GM21515 (cell line): ENCODE data around the gene COL16A1.

Experiments
- ATAC-seq: cut with Tn5 transposase; IDR thresholded peaks from one replicate; pipeline ENCODE4 v1.9.1; 2021; ENCODE audit not compliant: unreplicated experiment

COL16A1 gene

DNA sequence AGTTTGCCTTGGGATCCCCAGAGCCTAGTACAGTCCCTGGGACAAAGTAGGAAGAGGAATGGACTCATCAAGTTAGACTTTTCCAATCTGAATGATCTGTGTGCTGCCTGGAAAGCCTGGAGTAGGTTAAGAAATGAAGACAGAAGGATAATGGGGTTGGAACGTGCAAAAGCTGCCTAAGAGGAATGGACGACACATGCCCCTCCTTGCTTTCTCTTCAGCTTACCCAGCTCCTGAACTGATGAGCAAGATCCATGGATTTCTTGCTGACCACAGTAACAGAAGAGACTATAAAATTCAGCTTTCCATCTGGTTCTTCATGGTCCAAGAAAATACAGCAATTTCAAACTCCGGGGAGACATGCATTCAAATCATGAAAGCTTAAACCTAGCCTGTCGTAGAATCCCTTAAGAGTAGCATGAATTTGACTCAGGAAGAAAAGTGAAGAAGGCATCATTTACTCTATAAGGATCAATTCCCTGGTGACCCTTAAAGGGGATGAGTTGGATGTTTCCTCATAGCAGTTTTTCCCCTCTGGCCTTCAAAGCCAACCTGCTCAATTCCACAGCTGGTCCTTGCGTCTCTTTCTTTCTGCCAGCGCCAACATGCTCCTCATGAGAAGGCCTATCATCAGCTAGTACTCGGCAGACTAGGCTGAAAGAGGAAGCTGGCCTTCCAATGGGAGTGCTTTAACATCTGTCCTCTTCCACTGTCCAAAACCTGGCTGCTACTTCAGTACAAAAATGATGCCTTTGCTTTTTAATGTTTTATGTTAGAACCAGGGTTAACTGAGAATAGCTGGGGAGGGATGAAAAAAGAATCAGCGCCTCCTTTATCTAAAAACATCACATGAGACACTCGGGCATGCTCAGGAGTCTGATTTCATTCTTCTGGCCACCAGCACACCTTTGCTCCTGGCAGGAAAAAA lies 53.4 kb downstream of the COL16A1 start:
- no peak for ATAC-seq

DNA sequence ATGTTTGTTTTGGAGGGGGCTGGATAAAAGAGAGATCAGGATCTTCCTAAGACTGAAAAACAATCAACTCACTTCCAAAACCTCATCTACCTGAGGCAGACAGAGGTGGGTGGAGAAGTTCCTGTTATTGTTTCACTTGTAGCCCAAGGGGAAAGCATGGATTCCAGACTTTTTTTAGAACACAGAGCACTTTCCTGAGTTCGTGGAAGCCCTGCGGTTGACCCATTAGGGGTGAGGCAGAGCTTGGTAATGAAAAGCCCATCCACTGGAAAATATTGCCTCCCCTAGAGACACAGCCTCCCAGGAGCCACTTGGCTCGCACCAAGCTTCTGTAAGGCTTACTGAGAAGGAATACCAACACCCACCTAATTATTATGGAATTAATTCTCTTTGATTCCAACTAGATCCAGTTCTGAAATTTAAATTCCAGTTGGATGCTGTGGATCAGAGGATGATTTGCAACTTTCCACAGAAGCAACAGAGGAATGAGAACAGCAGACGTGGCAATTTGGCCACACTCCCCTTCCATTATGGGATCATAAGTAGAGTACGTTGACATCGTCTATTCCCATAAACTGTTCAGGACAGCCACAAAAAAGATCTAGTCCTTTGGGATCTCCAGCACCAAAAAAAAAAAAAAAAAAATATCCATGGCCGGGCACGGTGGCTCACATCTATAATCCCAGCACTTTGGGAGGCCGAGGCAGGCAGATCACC lies 55.0 kb downstream of the COL16A1 start:
- ATAC-seq, result no peak

DNA sequence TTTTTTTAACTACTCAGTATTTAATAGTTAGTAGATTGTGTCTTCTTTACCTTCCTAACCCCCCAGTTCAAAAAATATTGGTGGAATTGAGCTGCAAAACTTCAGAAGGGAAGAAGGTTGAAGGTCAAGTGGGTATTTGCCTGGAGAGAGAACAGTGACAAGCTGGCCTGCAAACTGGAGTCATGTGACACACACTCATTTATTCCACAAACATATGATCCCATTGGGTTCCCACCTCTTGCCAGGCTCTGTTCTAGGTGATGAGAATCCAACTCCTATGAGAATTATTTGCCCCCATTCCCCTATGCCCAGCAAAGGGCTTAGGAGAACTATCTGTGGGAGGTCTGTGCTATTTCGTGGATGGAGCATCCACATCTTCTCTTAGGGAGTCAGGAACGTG lies 55.6 kb downstream of the COL16A1 start:
- ATAC-seq, result no peak

DNA sequence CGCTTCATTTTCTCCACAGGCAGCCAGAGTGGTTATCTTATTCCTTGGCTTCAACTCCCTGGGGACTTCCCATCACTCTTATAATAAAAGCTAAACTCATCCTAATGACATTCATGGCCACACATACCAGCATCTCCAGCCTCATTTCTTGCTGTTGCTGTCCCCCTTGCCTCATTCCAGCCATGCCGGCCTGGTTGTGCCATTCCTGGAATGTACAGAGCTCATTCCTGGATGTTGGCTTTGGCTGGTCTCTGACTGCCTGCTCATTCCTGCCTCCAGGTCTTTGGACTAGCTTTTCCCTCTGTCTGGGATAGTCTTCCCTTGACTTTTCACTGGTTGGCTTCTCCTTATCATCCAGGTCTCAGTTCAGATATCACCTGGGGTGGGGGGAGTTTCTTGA lies 56.7 kb downstream of the COL16A1 start:
- no peak for ATAC-seq

DNA sequence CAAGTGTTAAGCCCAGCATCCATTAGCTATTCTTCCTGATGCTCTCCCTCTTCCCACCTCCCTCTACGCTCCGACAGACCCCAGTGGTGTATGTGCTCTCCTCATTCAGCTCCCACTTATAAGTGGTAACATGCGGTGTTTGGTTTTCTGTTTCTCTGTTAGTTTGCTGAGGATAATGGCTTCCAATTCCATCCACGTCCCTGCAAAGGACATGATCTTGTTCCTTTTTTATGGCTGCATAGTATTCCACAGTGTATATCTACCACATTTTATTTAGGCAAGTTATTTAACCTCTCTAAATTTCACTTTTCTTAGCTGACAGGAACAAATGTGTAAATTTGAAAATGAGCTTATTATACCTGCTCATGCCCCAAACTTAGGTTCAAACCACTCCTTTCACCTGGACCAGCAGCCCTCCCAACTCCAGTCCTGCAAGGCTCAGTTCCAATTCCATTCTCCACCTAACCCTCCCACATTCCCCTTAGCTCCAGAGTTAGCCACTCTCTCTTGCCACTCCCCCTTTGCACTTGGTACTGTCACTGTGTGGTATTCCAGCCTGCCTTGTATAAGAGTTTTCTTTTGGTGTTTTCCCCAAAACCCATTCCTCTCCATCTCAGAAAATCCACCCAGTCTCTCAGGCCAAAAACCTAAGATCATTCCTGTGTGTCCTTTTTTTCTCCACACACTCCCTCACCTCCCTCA lies 57.4 kb downstream of the COL16A1 start:
- no peak for ATAC-seq

DNA sequence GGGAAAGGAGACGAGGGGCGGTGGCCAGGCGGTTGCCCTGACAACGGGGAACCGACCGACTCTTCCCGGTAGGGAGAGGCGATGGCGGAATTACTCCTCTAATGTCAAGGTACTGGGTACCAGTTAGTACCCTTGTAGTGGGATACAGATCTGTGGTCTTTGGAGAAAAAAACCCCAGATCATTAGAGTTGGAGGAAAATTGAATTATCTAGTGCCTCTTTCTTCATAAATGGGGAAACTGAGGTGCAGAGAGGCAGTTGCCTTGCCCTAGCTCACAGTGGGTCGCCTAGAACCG lies 58.6 kb downstream of the COL16A1 start:
- no peak for ATAC-seq

DNA sequence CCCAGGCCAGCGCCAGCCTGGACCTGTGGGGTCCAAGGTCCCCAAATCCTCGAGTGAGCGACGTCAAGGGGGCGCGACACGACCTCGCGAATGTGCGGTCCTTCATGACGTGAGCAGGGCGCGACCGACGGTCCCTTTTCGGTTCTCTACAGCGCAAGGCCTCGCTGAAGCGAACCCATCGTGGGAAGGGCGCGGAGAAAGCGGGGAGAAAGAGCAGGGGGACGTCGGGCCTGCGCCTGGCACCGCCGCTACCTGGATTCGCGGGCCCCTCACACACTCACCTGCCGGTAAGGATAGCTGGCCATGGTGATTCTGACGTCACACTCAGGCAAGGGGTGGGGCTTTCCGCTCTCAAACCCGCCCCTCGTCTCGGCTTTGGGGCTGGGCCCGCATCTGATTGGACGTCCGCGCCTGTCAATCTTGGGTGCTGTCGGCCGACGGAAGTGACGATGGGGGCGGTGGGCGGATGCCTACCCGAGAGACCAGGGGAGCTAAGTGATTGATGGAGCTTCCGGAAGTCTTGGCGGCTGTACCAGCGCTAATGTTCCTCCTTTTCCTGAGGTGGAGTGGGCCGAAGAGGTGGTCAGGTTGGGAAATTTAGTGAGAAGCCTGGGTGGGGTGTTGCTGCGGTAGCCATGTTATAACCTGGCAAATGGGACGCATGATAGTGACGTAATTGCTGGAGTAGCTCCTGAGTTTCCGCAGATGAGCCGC lies 59.1 kb downstream of the COL16A1 start, which contains the start of gene PEF1:
PEF1 (minus strand) TSS at position 317 of the 714 bp plus-strand sequence; CDS start at position 305, 12 bp downstream.
- ATAC-seq, result peak; percentile 93

DNA sequence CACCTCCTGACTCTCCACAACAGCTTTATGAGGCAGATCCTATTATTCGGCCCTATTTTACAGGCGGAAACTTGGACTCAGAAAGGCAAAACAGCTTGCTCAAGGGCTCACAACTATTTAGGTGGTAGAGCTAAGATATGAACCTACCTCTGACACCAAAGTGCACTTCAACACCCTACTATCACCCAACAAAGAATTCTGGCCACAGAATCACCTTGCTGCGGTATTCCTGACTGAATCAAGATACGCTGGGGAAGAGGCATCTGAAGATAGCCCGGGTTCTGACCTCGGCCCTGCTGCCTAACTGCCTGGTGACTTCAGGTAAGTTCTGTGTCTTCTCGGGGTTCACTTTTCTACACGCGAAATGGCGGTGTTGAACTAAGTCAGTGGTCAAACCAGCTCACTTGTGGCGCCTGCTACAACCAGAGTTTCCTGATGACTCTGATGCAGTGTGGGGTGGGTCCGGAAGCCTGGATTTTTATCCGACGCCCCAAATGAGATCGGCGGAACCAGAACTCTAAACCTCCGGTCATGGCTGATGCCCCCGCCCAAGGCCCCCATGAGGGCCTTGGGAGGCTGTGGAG lies 59.7 kb downstream of the COL16A1 start:
- ATAC-seq, result no peak

DNA sequence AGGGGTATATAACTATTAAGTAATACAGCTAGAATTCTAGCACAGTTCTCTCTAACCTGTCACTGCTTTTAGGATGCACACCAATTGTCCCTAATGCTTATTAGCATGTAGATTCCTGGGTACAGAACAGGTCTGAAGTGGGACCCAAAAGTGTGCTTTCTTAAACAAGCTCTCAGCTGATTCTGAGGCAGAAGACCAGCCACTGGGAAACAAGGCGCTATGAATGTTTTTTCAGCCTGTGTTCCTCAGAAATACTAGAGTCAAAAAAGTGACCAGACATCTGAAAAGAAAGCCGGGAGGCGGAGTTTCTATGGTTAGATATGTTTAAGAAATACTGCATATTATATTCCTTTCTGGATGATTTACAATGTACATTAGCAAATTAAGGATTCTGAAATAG lies 60.9 kb downstream of the COL16A1 start:
- ATAC-seq, result no peak

DNA sequence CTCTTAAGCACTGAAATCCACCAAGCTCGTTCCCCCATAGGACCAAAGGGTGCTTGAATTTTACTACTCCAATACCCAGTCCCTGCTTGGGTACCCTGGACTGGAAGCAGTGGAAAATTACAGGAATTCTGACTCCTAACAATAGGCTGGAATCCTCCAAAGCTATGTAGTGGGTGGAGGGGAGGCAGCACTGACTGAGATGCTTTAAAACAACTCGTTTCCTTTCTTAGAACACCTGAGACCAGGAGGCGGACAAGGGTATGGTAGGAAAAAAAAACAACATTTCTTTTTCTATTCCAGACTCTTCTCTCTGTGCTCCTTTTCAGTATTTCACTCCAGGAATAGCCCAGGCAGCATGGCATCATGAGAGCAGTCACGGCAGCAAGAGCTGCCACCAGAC lies 61.5 kb downstream of the COL16A1 start:
- no peak for ATAC-seq

DNA sequence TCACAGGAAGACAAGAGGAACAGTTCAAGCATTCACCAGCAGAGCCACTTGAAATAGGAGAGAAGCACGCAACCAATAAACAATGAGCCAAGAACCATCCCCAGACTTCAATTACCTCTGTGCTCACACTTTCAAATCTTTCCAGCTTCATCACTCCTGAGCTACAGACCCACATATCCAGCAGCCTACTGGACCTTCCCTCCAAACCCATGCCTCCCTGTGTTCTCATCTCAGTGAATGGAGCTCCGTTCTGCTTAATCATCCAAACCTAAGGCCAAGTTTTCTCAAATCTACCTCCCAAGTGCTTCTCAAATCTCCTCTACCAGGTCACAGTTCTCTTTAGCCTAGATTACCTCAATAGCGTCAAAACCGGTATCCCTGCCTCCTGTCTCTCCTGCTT lies 62.9 kb downstream of the COL16A1 start:
- no peak for ATAC-seq

DNA sequence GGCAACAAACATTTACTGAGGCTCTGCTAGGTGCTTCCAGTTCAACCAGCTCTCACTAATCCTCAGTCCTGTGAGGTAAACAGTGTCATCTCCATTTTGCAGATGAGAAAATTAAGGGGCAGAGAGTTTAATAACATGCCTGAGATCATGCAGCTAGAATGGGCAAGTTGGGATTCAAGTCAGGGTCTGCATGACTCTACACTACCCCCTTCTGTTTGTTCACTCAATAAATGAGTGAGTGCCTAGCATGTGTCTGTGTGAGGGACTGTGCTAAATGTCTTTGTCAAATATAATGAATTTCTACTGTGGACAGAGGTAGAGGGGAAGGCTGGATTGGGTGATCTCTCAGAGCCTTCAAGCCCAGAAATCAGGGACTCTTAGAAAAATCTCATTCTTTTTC lies 63.6 kb downstream of the COL16A1 start:
- ATAC-seq, result no peak

DNA sequence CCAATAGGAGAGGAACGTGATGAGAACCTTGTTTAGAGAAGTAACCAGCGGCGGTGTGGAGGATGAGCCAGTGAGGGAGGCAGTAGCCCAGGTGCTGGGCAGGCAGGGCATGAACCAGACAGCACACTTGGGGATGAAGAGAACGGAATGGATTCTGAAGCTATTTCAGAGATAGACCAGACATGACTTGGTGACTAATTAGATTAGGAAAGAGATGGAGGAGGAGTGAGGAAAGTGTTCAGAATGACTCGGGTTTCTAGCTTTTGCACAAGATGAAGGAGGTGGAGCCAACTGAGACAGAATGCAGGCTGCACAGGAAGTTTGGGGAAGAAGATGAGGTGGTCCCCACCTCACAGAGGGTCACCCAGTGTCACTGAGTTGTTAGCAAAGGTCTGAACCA lies 64.3 kb downstream of the COL16A1 start:
- no peak for ATAC-seq

DNA sequence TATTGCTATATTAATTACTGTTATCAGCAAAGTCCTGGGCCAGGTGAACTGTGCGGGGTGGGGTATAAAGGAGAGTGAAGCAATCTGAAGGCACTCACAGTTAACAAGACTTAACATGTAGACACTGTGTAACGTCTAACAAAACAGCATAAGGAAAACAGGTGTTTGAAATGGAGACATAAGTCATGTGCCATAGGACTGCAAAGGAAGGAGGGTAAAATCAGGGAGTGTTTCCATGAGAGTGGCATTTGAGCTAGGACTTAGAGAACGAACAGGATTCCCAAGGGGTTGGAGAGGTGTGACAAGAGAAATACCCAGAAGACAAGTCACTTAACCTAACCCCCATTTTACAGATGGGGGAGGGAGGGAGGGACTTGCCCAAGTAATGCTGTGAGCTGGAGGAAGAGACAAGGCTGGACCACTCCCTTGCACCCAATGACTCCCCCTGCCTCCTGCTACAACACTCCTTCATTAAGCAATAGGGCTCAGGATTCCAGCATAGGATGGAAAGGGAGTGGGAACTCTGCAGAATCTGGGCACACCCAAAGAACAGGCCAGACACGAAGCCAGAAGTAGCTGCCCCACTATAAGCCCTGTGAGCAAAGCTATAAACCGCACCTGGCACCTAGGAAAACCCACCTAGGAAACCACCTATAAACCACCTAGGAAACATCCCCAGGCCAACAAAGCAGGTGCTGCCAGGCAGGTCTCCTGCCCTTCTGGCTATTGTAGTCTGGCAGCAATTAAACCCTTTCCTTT lies 65.7 kb downstream of the COL16A1 start:
- ATAC-seq, result no peak

DNA sequence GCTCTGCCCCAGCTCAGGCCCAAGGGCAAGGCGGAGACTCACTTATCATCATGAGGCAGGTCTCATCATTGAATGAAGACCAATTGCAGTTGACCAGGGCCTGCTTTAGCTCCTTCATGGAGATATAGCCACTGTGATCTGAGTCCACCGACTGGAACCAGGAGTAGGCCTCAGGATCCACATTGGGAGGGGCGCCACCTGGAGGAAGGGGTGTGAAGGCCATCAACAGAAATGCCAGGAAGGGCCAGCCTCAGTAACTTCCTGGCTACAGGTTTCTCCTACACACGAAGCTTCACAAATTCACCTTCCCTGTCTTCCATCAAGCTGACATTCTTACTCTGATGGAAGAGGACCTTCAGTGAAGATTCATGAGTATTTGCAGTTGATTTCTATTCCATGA lies 70.7 kb downstream of the COL16A1 start:
- no peak for ATAC-seq

DNA sequence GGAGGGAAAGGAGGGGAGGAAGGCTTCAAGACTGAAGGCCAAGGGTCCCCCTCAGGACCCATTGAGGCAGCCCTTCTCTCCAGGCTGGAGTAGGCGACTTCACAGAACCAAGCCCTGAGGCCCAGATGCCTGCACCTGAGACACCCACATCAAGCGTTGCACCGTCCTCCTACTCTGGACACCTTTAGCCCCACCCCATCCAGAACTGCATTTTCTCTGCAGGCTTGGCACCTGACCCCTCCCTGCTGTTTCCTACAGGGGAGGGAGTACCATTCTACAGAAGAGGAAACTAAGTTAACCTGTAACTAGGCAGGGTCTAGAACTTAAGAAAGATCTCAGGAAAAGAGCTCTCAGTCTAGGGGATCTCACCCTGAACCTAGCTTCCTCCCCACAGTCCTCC lies 71.2 kb downstream of the COL16A1 start:
- no peak for ATAC-seq

DNA sequence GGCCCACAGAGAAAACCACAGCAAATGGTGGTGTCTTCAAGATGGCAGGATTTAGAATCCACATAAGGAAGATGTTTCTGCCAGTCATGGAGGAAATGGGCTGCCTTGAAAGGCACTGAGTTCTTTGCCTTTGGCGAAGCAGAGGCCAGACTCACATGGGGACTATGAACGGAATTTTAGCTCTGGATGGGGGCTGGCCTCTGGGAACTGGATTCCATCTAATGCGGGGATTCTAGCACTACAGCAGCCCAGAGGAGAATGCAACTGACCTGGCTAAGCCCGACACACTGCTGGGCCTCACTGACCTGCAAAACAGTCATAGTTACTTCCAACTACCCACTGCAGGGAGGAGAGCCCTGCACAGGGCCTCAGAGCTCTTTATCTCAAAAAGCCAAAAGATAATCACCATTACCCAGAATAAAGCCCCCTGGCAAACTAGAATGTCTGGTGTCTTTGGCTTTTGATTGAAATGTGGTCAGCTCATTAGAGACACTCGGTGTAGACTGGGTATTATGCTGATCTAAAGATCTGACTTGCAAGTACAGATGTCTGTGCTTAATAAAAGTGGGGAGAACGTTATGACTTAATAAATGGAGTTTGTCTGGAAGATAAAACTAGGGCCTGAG lies 74.8 kb downstream of the COL16A1 start:
- ATAC-seq, result no peak

DNA sequence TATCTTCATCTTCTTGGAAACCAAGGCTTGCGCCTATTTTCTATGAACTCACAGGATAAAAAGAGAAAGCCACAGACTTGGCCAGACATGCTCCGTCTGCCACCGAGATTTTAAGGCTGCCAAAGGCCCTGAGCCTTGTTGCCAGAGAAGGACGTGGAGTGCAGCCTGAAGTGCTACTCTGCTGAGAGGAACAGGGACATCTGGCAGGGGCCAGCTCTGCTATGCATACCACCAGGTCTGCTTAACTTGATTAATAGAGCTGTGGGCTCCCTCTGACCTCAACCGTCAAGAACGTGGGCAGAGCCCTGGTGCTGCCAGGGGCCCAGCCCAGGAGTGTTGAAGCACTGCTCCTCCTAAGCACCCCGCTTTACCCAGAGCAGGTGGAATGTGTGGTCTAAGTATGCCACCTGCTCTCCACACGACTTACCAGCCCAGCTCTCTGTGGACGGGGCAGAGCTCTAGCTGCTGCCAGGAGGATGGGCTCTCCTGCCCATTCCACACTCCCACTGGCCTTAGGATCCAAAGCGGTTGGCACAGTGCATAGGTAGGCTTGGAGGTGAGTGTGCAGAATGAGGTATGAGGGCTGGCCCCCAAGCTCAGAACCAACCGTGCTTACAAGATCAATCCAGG lies 75.8 kb downstream of the COL16A1 start:
- ATAC-seq, result no peak

DNA sequence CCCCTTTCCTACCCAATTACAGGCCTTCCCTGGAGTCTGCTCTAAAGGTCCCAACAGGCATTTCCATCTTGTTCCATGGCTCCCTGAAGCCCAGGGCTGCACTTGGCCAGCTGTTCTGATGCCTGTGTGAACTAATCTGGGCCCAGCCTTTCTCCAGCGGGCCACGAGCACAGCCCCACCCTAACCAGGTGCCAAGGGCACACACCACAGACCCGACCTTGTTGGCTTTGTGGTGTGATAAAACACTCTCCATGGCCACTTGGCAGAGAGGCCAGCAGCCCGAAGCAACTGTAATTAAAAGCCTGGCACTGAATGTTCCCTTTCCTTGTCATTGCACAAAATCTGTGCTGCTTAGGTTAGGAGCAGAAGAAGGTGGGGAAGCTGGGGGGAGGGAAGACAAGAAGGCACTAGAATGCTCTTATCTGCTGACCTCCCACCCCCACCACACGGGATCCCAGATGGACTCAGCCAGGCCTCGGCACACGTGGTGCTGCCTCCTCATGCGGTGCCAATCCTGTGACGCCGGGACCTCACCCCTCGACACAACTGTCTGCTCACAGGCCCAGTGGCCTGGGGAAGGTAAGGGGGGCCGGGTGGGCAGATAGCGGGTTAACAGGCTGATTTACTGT lies 76.4 kb downstream of the COL16A1 start:
- no peak for ATAC-seq
